Thyroid gland (tissue), 4 donors: Measurements from ENCODE around the gene CRIM1.

ENCODE experiments used
- CTCF ChIP-seq, 6 experiments: fragments of 200-600 bp in 3 of 6; fragments of 450-650 bp in 3 of 6; sonication (generic) in 3 of 6; IDR thresholded peaks; one replicate each; pipeline ENCODE4 v1.5.1; 2016 to 2019; ENCODE audit warnings: antibody characterized with exemption in 6 of 6, mild to moderate bottlenecking in 2 of 6, inconsistent platforms in 1 of 6, moderate library complexity in 1 of 6
- POLR2A ChIP-seq, 2 donors: fragments of 450-650 bp; IDR thresholded peaks; one replicate each; pipeline ENCODE4 v1.6.1; 2017; ENCODE audit warnings: antibody characterized with exemption in 2 of 2, mild to moderate bottlenecking in 2 of 2, moderate library complexity in 1 of 2

DNA sequence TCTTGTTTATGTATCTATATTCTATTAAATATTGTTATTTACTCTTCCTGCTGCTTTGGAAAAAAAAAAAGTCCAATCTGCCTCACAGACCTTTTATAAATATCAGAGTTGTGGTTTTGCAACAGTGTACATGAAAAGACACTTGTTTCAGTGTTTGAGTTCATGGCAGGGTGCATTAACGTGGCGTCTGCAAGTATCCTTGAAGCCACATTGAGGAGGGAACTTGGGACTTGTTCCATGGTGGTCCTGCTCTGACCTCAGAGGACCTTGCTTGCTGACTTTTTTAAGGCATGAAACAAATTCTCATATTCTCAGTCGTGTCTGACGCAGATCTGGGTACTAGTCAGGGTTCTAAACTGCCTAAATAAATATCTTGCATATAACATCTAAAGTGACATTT lies 55.1 kb downstream of the CRIM1 start:
- TF ChIP-seq CTCF (IDR thresholded peaks at IDR 0.05) (no peak), POLR2A (IDR thresholded peaks at IDR 0.05) (no peak)
